Measurements from ENCODE around the gene LIN7C.

Gene LIN7C

GRCh38 chr11:27506200-27507182 lies at the start of gene LIN7C:
LIN7C (minus strand) TSS chr11:27506769; CDS start chr11:27506752, 17 bp downstream.
- H3K4me3 ChIP-seq (ENCODE audit: low read depth, low read length) = peak within 1 kb of the TSS; percentile 94
- peak; percentile 96 for DNase-seq (ENCODE audit: low read depth)
- TF ChIP-seq, protein P1, sequence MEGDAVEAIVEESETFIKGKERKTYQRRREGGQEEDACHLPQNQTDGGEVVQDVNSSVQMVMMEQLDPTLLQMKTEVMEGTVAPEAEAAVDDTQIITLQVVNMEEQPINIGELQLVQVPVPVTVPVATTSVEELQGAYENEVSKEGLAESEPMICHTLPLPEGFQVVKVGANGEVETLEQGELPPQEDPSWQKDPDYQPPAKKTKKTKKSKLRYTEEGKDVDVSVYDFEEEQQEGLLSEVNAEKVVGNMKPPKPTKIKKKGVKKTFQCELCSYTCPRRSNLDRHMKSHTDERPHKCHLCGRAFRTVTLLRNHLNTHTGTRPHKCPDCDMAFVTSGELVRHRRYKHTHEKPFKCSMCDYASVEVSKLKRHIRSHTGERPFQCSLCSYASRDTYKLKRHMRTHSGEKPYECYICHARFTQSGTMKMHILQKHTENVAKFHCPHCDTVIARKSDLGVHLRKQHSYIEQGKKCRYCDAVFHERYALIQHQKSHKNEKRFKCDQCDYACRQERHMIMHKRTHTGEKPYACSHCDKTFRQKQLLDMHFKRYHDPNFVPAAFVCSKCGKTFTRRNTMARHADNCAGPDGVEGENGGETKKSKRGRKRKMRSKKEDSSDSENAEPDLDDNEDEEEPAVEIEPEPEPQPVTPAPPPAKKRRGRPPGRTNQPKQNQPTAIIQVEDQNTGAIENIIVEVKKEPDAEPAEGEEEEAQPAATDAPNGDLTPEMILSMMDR (conservative IDR thresholded peaks at IDR 0.05; ENCODE audit: low read depth, low read length) = peak; percentile 24

GRCh38 chr11:27555264-27555663 lies 48.7 kb upstream of the LIN7C start:
- DNase-seq (ENCODE audit: low read depth) = no peak
- TF ChIP-seq, protein P1 (conservative IDR thresholded peaks at IDR 0.05; ENCODE audit: low read depth, low read length) = no peak
- no peak overlapping the region for H3K4me3 ChIP-seq (ENCODE audit: low read depth, low read length)

DNA sequence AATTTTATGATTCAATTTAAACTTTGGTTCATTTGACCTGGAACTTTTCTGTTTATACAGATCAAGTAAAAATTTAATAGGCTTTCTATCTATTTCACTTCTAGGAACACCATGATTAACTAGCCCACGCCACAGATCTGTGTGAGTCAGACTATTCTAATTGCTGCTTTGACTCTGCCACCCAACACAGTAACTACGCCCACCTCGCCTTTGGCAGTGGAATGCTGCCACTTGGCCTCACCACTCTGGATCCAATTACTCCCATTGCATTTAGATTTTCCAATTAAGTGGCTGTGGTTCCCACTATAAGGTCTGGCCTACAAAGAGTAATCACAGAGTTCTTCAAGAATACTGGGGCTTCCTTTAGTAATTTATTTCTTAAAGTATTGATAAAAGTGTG lies 46.6 kb upstream of the LIN7C start:
- TF ChIP-seq, protein P1 (conservative IDR thresholded peaks at IDR 0.05; ENCODE audit: low read depth, low read length) = no peak
- H3K4me3 ChIP-seq (ENCODE audit: low read depth, low read length) = no peak overlapping the region
- DNase-seq (ENCODE audit: low read depth) = no peak

GRCh38 chr11:27552341-27552740 lies 45.8 kb upstream of the LIN7C start:
- TF ChIP-seq, protein P1 (conservative IDR thresholded peaks at IDR 0.05; ENCODE audit: low read depth, low read length) = no peak
- no peak overlapping the region for H3K4me3 ChIP-seq (ENCODE audit: low read depth, low read length)
- DNase-seq (ENCODE audit: low read depth) = no peak

- TF ChIP-seq, protein P1 (conservative IDR thresholded peaks at IDR 0.05; ENCODE audit: low read depth, low read length) = no peak
- no peak overlapping the region for H3K4me3 ChIP-seq (ENCODE audit: low read depth, low read length)
- no peak for DNase-seq (ENCODE audit: low read depth)
Measured at GRCh38 chr11:27551127-27551526, 44.6 kb upstream of the LIN7C start.

DNA sequence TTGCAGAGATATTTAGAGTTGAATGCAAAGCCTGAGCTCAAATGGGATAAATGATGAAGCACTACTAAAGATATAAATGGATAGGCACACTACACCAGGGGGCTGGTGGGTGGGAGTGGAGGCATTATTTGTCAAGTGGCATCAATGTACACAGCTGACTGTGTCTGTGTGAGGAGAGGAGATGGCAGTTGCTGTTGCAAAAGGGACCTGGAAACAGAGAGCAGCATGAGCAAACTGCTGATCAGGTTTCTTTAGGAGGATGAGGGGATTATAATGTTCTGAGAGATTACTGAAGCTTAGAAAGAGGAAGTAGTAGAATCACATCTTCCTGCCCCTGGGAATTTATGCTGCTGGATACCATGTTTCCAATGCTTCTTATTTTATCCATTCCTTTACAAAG lies 39.4 kb upstream of the LIN7C start:
- no peak overlapping the region for H3K4me3 ChIP-seq (ENCODE audit: low read depth, low read length)
- TF ChIP-seq, protein P1 (conservative IDR thresholded peaks at IDR 0.05; ENCODE audit: low read depth, low read length) = no peak
- DNase-seq (ENCODE audit: low read depth) = no peak
